Measurements from ENCODE around the gene ETF1.

The ETF1 gene
- total RNA-seq, result 186 to 314 (median 239) reads per million in 18 experiments

DNA sequence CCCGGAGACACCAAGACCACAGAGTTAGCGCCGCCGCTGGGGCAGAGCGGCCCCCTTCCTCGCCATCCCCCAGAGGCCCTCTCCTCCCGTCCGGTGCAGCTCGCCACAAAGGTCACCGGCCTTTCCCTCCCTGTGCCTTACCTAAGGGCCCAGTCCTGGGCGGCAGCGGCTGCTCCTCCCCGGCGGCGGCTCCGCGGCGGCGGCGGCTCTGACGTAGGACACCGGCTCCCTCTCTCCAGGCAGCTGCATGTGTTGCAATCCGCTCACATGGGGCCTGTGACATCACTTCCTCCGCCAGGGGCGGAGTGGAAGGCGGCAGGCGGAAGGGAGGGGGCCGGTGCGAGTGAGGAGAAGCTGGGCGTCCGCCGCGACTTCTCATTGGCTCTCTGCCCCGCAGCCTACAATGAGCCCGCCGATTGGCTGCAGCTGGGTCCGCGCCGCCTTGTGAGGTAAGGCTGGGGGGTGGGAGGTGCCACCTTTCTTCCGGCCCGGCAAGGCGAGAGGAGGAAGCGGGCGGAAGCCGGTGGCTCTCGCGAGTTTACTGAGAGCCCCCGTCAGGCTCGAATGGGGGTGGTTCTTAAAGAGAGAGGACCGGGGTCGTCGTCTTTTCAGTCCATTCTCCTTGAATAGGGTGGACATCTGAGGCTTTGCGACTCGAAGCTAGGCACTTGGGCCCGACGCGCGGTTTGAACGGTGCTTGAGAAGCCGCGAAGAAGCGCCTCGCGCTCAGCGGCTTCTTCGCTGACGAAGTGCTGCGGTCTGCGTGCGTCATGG, at the start of gene ETF1:
ETF1 (minus strand) TSS at position 281 of the 774 bp plus-strand sequence. CDS start 318 bp downstream, outside the sequence.
- DNase-seq, result peak; percentile 100

DNA sequence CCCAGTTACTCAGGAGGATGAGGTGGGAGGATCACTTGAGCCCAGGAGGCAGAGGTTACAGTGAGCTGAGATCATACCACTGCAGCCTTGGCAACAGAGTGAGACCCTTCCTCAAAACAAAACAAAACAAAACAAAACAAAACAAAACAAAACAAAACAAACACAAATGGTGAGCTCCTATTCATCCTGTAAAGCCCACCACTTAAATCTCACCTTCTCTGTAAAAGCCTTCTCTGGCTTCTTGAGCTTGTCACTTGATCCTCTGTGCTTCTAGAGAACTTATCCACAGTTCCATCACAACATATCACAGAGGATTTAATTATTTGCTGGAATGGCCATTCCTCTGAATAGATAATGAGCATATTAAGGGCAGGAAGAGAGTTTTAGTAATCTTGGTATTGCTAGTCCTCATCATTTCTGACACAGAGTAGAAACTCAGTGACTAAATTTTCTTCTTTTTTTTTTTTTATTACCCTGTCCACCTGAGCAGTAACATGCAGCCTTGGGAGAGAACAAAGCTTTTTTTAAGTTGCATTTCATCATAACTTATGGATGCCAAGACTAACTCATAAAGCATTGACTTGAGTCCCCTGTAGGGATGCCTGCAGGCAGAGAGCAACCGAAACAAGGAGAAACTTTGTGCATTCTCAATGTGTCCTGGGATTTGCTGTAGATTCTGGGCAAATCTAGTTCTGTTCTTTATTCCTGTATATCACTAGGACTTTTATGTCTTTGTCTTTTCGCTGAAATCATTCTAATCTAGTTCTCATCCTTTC, 45.2 kb upstream of the ETF1 start:
- no peak for DNase-seq

DNA sequence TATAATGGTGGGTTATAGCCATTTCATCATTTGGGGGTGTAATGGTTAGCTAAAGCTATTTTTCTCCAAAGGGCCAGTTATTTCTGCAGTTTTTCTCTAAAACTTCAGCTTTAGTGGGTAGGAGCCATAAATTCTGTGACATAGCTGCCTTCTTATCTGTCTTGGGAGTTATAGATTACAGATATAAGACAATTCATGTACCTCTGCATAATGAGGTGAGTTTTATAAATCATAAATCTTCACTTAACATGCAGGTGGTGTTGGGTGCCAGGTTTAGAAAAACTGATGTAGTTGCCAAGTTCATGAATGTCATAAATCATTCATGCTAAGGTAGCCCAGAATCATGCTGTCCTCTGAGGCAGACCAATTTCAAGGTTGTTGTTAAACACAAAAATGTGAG, 42.1 kb upstream of the ETF1 start:
- DNase-seq, result no peak

GRCh38 chr5:138583984-138584637, 41.1 kb upstream of the ETF1 start:
- no peak for DNase-seq

GRCh38 chr5:138582959-138583358, 39.9 kb upstream of the ETF1 start:
- no peak for DNase-seq

- DNase-seq, result no peak
These were observed 37.7 kb upstream of the ETF1 start for GRCh38 chr5:138580777-138581176.

DNA sequence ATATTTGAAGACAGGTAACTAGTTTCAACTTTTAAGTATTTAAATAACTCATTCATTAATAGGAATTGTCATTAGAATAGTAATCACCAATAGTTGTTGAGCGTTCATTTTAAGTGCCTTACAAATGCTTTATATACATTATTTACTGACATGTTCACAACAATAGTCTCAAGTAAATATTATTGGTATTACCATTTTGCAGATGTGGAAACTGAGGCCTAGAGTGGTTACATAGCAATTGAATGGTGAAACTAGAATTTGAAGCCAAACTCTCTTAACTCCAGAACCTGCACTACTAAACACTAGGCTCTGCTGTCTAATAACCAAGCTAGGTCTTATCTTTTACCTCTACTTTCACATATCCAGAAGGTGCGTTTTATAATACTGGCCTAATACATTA, 37.0 kb upstream of the ETF1 start:
- no peak for DNase-seq

DNA sequence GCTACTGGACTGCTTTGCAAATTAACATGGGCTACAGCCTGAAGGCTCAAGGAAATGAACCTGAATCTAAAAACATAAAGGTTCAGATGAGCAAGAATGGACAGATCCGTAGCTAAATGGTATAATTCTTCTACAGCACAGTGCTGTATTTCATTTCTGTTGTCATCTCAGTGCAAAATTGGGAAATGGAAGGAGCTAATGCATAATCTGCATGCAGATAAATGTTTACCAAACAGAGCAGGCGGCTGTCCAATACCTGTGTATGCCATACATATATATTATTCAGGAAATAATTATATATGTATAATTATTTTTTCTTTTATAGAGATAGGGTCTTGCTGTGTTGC, 36.5 kb upstream of the ETF1 start:
- DNase-seq, result no peak

- no peak for DNase-seq
These were observed 34.4 kb upstream of the ETF1 start for GRCh38 chr5:138577452-138577851.

DNA sequence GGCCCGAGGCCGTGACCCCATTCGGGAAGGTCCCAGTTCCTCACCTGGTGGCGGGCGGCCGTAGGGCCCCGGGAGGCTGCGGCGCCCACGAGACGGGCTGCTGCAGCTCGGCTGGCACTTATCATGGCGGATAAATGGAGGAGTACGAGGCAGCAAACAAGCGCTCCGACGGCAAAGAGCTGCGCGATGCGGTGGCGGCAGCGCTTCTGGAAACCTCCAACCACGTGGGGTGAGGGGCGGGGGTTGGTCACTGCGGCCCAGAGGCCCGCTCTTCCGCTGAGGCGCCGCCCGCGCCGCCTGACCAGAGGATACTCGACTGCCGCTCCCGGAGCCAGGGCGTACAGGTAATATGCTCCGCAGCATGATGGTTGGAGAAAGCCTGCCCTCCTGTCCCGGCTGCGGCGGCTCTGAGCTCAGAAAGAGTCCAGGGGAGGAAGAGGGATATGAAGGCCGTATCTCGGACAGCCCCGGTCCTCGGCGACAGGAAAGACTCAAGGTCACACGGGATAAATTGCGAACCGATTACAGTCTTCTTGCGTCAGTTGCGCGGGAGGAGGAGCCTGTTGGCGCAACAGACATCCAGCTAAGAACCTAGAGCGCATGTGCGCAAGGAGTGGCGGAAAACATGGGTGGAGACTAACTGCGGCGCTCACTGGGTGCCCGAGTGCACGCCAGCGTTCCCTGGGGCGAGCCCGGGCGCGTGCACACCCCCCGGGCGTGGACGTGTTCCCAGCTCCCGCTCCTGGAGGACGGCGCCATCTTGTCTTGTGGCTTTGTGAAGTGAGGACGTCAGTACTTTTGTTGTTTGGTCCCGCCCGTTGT, 32.4 kb upstream of the ETF1 start, which contains the start of gene HSPA9:
HSPA9 (minus strand) TSS at position 208 of the 822 bp plus-strand sequence; CDS start at position 125, 83 bp downstream.
- DNase-seq, result peak; percentile 100

- no peak for DNase-seq
These were observed 31.7 kb upstream of the ETF1 start for GRCh38 chr5:138574744-138575193.

GRCh38 chr5:138573949-138574670, 31.1 kb upstream of the ETF1 start:
- DNase-seq, result no peak

DNA sequence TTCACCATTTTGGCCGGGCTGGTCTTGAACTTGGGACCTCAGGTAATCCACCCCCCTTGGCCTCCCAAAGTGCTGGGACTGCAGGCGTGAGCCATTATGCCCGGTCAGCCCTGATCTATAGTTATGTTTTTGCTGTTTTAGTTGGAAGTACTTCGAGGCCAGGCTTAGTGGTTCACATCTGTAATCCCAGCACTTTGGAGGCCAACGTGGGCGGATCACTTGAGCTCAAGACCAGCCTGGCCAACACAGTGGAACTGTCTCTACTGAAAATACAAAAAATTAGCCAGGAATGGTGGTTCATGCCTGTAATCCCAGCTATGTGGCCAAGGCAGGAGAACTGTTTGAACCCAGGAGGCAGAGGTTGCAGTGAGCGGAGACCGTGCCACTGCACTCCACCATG, 30.2 kb upstream of the ETF1 start:
- DNase-seq, result peak in 1 of 2 donors; percentile 11

DNA sequence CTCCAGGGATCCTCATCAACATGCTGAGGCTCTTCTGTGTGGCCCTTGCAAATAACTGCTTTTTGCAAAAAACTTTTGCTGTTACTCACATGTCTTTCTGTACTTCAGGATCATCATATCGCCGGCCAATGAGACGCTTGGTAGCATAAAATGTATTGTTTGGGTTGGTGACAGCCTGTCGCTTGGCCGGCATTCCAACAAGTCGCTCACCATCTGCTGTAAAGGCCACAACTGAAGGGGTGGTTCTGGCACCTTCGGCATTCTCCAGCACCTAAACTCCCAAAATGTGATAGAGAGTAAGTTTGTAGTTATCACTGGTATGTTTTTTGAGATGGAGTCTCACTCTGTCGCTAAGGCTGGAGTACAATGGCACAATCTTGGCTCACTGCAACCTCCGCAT, 27.8 kb upstream of the ETF1 start:
- no peak for DNase-seq

DNA sequence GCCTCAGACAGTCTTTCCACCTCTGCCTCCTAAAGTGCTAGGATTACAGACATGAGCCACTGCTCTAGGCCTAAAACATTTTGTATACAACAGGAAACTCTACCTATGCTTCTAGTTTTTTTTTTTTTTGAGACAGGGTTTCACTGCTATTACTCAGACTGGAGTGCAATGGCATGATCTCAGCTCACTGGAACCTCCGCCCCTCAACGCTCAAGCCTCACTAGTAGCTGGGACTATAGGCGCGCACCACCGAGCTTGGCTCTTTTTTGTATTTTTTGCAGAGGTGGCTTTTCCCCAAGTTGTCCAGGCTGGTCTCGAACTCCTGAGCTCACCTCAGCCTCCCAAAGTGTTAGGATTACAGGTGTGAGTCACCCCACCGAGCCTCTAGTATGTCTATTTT, 26.7 kb upstream of the ETF1 start:
- no peak for DNase-seq

DNA sequence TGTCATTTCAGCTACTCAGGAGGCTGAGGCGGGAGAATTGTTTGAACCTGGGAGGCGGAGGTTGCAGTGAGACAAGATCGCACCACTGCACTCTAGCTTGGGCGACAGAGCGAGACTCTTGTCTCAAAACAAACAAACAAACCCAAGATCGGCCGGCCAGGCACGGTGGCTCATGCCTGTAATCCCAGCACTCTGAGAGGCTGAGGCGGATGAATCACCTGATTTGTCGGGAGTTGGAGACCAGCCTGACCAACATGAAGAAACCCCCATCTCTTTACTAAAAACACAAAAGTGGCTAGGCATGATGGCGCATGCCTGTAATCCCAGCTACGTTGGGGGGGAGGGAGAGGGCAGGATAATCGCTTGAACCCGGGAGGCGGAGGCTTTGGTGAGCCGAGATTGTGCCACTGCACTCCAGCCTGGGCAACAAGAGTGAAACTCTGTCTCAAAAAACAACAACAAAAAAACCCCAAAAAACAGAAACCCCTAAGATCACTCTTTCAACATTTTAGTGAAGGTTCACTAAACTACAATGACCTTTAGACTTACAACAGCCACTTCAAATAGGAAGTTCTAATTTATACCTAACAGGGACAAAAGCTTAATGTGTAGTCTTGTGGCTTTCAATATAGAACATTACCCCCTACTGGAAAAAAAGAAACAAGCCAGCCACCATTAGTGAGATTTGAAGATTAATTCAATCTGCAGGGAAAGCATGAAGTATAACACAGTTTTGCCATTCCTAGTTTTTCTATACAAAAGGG, 25.2 kb upstream of the ETF1 start:
- no peak for DNase-seq

DNA sequence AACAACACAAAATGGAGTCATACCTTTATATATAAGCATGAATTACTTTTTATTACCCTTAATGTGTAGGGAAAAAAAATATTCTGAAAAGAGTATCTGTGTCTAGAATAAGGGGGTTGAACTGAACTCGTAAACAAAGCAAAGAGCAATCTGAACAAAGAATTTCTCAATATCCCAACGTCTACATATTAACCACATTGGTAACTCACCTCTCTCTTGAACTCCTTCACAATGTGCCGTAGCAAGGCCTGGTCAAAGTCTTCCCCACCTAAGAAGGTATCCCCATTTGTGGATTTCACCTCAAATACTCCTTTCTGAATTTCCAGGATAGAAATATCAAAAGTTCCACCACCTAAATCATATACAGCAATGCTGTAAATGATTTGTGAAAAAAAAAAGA, 23.8 kb upstream of the ETF1 start:
- no peak for DNase-seq

DNA sequence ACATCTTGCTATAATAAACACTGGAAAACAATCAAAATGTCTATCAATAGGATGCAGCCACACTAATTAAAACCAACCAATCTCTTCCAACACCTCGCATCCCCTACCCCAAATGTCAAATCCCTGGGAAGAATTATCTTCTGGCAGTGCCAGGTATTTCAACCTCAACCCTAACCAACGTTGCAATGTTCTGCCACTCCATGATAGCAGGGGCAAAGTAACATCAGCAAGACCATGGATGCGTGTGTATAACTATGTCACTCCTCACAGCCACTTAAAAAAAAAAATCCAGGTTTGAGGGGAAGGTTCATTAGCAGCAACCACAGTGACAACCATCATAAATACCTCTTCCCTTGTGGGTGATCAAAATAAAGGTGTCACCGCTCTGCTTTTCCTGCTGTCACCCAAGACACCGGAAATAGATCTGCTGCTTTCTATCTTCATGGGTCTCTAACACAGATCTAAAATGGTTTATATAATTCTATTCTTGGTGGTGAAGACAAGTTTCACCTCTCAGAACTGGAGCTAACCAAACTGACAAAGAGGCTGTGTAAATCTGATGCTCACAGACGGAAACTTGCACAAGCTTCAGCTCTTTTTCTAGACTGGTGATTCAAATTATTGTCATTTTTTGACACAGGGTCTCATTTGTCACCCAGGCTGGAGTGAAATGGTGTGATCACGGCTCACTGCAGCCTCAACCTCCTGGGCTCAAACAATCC, 22.2 kb upstream of the ETF1 start:
- no peak for DNase-seq

GRCh38 chr5:138564242-138564641, 21.2 kb upstream of the ETF1 start:
- DNase-seq, result no peak
